ENCODE measurements around the gene OCA2.
"Not testable (repeated sequence)": the region's sequence is repeated elsewhere in the genome, so short reads cannot be mapped to it uniquely, and the experiment has no call there.

Gene OCA2

GRCh38 chr15:27767430-27767829 lies 331.7 kb downstream of the OCA2 start:
- ATAC-seq, result not testable (repeated sequence)

- ATAC-seq, result no peak
Observed at GRCh38 chr15:27764339-27764738, 334.8 kb downstream of the OCA2 start.

DNA sequence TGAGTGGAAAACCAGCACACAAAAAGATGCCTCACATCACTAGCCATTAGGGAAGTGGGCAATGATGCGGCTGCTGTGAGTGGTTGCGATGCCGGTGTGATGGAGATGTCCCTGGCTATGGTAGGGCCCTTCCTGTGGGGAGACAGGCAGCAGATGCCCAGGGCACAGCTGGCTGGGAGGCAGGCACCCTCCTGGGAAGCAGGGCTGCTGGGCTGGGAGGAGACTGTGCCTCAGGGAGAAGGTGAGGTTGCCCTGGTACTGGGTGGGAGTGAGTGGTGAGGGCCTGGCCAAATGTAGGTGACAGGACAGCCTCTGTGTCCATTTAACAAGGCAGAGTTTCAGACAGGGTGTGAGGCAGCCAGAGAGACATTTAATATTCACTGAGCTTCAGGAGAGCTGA lies 335.6 kb downstream of the OCA2 start:
- ATAC-seq, result no peak

GRCh38 chr15:27762471-27762870 lies 336.6 kb downstream of the OCA2 start:
- ATAC-seq, result no peak

- ATAC-seq, result no peak
Observed at GRCh38 chr15:27757052-27757451, 342.1 kb downstream of the OCA2 start.

GRCh38 chr15:27752691-27753090 lies 346.4 kb downstream of the OCA2 start:
- ATAC-seq, result no peak

GRCh38 chr15:27747997-27748396 lies 351.1 kb downstream of the OCA2 start:
- ATAC-seq, result no peak

GRCh38 chr15:27746401-27746955 lies 352.6 kb downstream of the OCA2 start:
- ATAC-seq, result no peak

DNA sequence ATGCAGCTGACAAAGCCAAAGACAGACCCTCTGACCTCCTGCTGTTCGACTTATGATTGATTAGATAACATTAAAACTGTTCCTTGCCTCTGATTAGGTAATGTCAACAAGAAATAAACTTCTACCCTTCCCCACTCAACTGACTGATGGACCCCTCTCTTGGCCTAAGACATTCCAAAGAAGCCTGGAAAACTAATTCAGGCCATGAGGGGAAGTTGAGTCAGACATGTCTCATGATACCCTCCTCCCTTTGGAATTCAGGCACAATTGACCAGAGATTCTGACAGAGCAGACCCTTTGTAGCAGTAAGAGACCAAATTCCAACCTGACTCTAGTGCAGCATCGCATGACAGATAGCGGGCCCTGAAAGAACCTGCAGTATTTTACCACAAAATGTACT lies 354.5 kb downstream of the OCA2 start:
- ATAC-seq, result no peak

- ATAC-seq, result no peak
Observed at GRCh38 chr15:27743638-27744037, 355.5 kb downstream of the OCA2 start.

GRCh38 chr15:27742751-27743477 lies 356.2 kb downstream of the OCA2 start:
- no peak for ATAC-seq

GRCh38 chr15:27741226-27741860 lies 357.8 kb downstream of the OCA2 start:
- ATAC-seq, result no peak

DNA sequence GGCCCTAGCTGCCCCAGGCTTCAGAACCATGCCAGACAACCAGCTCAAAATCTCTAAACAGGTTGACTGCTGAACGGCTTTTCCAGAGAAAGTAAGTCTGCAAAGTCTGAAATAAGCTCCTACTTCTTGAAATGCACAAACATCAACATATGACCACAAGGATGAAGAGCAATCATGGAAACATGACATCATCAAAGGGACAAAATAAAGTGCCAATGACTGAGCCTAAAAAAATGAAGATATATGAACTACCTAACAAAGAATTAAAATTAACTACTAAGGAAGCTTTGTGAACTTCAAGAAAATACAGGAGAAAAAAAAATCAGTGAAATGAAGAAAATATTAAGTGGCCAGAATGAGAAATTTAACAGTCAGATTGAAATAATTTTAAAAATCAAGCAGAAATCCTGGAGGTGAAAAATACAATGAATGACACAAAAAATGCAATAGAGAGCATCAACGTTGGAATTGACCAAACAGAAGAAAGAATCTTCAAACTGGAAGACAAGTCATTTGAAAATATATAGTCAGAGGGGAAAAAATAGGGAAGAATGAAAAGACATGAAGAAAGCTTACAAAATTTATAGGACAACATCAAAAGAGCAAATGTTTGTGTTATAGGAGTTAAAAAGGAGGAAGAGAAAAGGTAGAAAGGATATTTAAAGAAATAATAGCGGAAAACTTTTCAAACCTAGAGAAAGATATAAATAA lies 364.2 kb downstream of the OCA2 start:
- no peak for ATAC-seq

GRCh38 chr15:27731776-27732175 lies 367.3 kb downstream of the OCA2 start:
- no peak for ATAC-seq

DNA sequence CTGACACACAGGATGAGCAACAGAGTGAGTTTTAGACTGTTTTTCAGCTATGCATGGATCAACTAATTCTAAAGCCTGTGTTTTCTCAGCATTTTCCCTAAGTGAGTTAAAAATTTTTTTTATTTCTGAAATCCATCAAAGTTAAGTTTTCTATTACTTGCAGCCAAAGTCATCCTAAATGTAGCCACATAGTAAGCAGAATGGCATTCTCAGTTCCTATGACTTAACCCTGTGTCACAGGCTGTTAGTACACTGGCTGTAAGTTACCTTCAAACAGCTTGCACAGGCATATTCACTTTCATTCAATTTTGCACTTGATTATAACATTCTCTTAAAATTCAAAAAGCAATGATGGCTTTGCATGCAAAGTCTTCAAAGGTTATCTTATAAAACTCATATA lies 368.2 kb downstream of the OCA2 start:
- ATAC-seq, result no peak

GRCh38 chr15:27725731-27726130 lies 373.4 kb downstream of the OCA2 start:
- no peak for ATAC-seq

- no peak for ATAC-seq
Observed at GRCh38 chr15:27723821-27724220, 375.3 kb downstream of the OCA2 start.

GRCh38 chr15:27722102-27722501 lies 377.0 kb downstream of the OCA2 start:
- no peak for ATAC-seq

DNA sequence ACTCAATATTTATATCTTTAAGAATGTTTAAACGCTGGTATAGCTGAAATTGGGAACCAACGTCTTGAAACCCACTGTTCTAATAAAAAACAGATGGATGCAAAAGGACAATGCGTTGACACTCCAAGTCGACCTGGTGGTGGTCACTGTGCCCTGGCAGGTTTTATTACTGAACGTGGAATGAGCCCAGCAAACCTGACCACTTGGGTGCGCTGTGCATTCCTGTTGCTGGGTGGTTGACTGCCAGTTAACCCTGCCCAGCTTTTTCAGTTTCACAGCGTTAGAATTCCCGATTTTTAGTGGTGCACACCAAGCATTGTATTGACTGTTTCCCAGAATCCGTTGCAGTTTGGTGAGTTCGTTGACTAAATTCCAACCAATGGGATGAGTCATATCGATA lies 384.4 kb downstream of the OCA2 start:
- ATAC-seq, result no peak

DNA sequence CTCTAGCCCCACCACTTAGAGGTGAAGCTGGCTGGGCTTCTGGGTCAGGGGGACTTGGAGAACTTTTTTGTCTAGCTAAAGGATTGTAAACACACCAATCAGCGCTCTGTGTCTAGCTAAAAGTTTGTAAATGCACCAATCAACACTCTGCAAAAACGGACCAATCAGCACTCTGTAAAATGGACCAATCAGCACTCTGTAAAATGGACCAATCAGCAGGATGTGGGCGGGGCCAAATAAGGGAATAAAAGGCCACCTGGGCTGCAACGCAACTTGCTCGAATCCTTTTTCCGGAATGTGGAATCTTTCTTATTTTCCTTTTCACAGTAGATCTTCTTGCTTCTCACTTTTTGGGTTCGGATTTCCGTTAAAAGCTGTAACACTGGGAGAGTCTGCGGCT lies 385.3 kb downstream of the OCA2 start:
- ATAC-seq, result not testable (repeated sequence)

DNA sequence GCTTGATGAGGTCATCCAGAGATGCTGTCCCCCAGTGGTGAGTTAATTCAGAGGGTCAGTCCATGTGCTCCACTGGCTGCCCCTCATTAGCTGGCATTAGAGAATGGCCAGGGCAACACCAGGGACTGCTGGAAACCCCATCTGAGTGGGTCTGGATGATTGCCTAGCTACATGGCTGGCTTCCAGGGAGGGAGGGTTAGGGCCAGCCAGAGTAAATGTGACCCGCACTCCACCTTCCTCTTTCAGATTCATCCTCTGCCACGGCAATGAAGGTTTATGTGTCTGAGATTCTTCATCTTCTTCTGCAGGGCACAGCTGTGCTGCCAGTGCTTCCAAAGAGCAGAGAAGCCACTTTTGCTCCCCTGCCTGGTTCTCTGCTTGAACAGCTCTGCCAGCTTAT lies 391.9 kb downstream of the OCA2 start:
- no peak for ATAC-seq

DNA sequence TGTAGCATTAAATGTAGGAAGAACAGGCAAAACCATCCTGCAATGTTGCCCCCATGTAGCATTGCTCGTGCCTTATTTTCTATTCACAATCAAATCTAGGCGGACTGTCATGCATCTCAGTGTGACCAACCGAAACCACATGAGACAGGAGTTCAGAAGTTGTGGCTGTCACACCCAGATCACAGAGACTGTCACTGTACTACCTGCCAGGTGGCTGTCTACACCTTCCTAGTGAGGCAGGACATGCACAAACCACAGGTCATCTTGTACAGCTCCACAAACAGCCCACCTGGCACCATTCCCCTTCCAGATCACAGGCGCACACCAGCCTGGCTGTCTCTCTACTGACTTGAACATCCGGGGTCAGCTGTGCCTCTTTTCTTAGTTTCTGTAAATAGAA lies 392.8 kb downstream of the OCA2 start:
- no peak for ATAC-seq

DNA sequence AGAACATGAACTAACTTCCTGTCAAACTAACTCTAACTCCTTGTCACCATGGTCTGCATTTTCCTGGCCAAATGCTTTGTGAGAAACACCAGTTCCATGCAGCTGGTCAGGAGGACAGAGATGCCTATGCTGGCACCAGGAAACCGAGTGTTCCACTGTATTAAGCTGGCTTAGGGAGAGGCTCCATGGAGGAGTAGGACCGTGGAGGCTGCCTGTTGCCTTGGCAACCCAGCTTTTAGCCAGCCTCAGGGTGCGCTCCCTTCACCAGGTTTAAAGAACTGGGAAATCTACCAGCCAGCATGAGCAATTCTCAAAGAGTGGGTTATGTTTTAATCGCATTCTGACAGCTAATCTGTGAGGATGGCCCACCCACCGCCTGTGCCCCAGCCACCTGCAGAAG lies 394.1 kb downstream of the OCA2 start:
- ATAC-seq, result no peak

Data from activated CD4-positive, CD25-positive, alpha-beta regulatory T cell treated with anti-CD3 and anti-CD28 coated beads, Interleukin-2, amount 50 U/mL, for 24 hours (primary cell).